ENCODE data around the gene LLGL2.
A peak's percentile ranks its signal among the peaks of the same experiment; 100 is the strongest.

Gene LLGL2

GRCh38 chr17:75617218-75617617, 91.7 kb downstream of the LLGL2 start:
- Histone ChIP-seq H3K27ac (no peak overlapping the region), H4K20me1 (no peaks in the 10 kb centered on the region; the same call in 1 of the 2 replicates), H3K4me2 (no peak overlapping the region), H3K4me3 (no peak overlapping the region), H3K9ac (no peak overlapping the region), H3K36me3 (peaks cover 99% of the 10 kb centered on the region), H3K27me3 (no peaks in the 10 kb centered on the region), H3K4me1 (no peaks in the 10 kb centered on the region), H3K9me3 (no peaks in the 10 kb centered on the region)
- no peak for TF ChIP-seq Cebpa-rat (IDR thresholded peaks at IDR 0.05)

- Histone ChIP-seq H3K36me3 (peaks cover 99% of the 10 kb centered on the region), H4K20me1 (no peaks in the 10 kb centered on the region; the same call in 1 of the 2 replicates), H3K4me2 (no peak overlapping the region), H3K27ac (no peak overlapping the region), H3K27me3 (no peaks in the 10 kb centered on the region), H3K4me3 (no peak overlapping the region), H3K4me1 (no peaks in the 10 kb centered on the region), H3K9me3 (no peaks in the 10 kb centered on the region), H3K9ac (no peak overlapping the region)
- TF ChIP-seq Cebpa-rat (IDR thresholded peaks at IDR 0.05), result no peak
These were observed 92.2 kb downstream of the LLGL2 start for GRCh38 chr17:75617675-75618074.

- no peaks in the 10 kb centered on the region; the same call in 1 of the 2 replicates for H4K20me1 ChIP-seq
- no peak for TF ChIP-seq Cebpa-rat (IDR thresholded peaks at IDR 0.05)
- H3K27ac ChIP-seq, result no peak overlapping the region
- peaks cover 20% of the 10 kb centered on the region for H3K4me1 ChIP-seq
- H3K36me3 ChIP-seq, result peaks cover 100% of the 10 kb centered on the region
- H3K4me2 ChIP-seq, result no peak overlapping the region
- no peaks in the 10 kb centered on the region for H3K27me3 ChIP-seq
- no peak overlapping the region for H3K4me3 ChIP-seq
- H3K9me3 ChIP-seq, result no peaks in the 10 kb centered on the region
- H3K9ac ChIP-seq, result no peak overlapping the region
These were observed 94.3 kb downstream of the LLGL2 start for GRCh38 chr17:75619506-75620431.

GRCh38 chr17:75621489-75621888, 96.0 kb downstream of the LLGL2 start:
- Histone ChIP-seq H3K4me3 (no peak overlapping the region), H3K4me1 (peaks cover 37% of the 10 kb centered on the region), H3K27me3 (no peaks in the 10 kb centered on the region), H4K20me1 (no peaks in the 10 kb centered on the region; the same call in 1 of the 2 replicates), H3K36me3 (peaks cover 92% of the 10 kb centered on the region), H3K9ac (no peak overlapping the region), H3K27ac (no peak overlapping the region), H3K4me2 (no peak overlapping the region), H3K9me3 (no peaks in the 10 kb centered on the region)
- no peak for TF ChIP-seq Cebpa-rat (IDR thresholded peaks at IDR 0.05)

- H3K9me3 ChIP-seq, result no peaks in the 10 kb centered on the region
- H3K4me3 ChIP-seq, result no peak overlapping the region
- H3K9ac ChIP-seq, result no peak overlapping the region
- no peaks in the 10 kb centered on the region for H3K27me3 ChIP-seq
- H3K4me1 ChIP-seq, result peaks cover 43% of the 10 kb centered on the region
- H3K27ac ChIP-seq, result no peak overlapping the region
- no peaks in the 10 kb centered on the region; the same call in 1 of the 2 replicates for H4K20me1 ChIP-seq
- no peak overlapping the region for H3K4me2 ChIP-seq
- TF ChIP-seq Cebpa-rat (IDR thresholded peaks at IDR 0.05), result no peak
- H3K36me3 ChIP-seq, result peaks cover 89% of the 10 kb centered on the region
These were observed 96.6 kb downstream of the LLGL2 start for GRCh38 chr17:75622076-75622475.

- Histone ChIP-seq H3K27ac (no peak overlapping the region), H3K9ac (no peak overlapping the region)
- no peak for TF ChIP-seq Cebpa-rat (IDR thresholded peaks at IDR 0.05)
These were observed 97.3 kb downstream of the LLGL2 start for GRCh38 chr17:75622771-75623273.

GRCh38 chr17:75623386-75623785, 97.9 kb downstream of the LLGL2 start:
- Histone ChIP-seq H4K20me1 (no peaks in the 10 kb centered on the region; the same call in 1 of the 2 replicates), H3K9me3 (no peaks in the 10 kb centered on the region), H3K4me2 (no peak overlapping the region), H3K4me3 (no peak overlapping the region), H3K9ac (no peak overlapping the region), H3K4me1 (peaks cover 56% of the 10 kb centered on the region), H3K27me3 (no peaks in the 10 kb centered on the region), H3K27ac (peak overlapping the region; percentile 97; the same call in 1 of the 2 replicates), H3K36me3 (peaks cover 84% of the 10 kb centered on the region)
- TF ChIP-seq Cebpa-rat (IDR thresholded peaks at IDR 0.05), result no peak

More at GRCh38 chr17:75622771-75623273, 97.3 kb downstream of the LLGL2 start:
- H3K4me3 ChIP-seq, result no peak overlapping the region
- no peaks in the 10 kb centered on the region for H3K27me3 ChIP-seq
- H3K36me3 ChIP-seq, result peaks cover 86% of the 10 kb centered on the region
- no peaks in the 10 kb centered on the region; the same call in 1 of the 2 replicates for H4K20me1 ChIP-seq
- H3K4me1 ChIP-seq, result peaks cover 50% of the 10 kb centered on the region
- H3K4me2 ChIP-seq, result no peak overlapping the region
- H3K9me3 ChIP-seq, result no peaks in the 10 kb centered on the region

- H3K4me2 ChIP-seq, result no peak overlapping the region; the same call in 1 of the 2 replicates
- H3K9ac ChIP-seq, result no peak overlapping the region
- no peaks in the 10 kb centered on the region; the same call in 1 of the 2 replicates for H4K20me1 ChIP-seq
- H3K27me3 ChIP-seq, result no peaks in the 10 kb centered on the region
- no peak overlapping the region for H3K4me3 ChIP-seq
- H3K9me3 ChIP-seq, result no peaks in the 10 kb centered on the region
- H3K36me3 ChIP-seq, result peaks cover 83% of the 10 kb centered on the region
- H3K4me1 ChIP-seq, result peaks cover 62% of the 10 kb centered on the region
- peak overlapping the region; percentile 97; the same call in 1 of the 2 replicates for H3K27ac ChIP-seq
- no peak for TF ChIP-seq Cebpa-rat (IDR thresholded peaks at IDR 0.05)
These were observed 98.5 kb downstream of the LLGL2 start for GRCh38 chr17:75624021-75624420.

Data from BLaER1 (cell line).